NCI-H774 (cell line): ENCODE results near the gene B4GALNT3.
A peak's percentile ranks its signal among the peaks of the same experiment; 100 is the strongest.

Experiments used
- DNase-seq: peaks from one replicate; lab custom pipeline; 2025; lab: John Stamatoyannopoulos, UW

Gene B4GALNT3

GRCh38 chr12:467591-467990 lies 7.9 kb downstream of the B4GALNT3 start:
- no peak for DNase-seq

DNA sequence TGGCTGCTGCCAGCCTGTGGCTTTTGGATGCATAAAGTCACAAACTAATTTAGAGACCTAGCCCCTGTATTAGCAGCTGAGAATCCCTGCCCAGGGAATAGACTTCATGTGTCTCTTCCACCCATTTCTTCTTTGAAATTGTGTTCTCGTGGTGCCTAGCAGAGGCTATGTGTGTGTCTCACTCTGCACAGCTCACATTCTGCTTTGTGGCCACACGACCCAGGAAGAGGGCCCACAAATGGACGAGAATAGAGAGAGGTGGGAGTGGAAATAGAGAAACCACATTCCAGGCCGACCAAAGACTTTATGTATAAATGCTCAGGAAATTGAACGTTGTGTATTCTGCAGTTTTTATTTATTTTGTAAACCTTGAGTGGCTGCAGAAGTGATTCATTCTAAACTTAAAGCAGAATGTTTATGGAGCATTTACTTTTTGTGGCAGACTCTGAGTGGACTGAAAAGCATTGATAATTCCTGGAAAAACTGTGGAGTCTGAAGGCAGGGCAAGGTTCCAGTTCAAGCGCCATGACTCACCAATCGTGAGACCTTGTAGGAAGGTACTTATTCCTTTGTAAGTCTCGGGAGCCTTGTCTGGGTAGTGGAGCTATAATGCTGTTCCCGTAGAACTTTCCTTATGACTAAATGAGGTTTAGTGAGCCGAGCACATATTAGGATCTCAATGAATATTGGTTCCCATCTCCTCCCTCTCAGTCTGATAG lies 9.1 kb downstream of the B4GALNT3 start:
- no peak for DNase-seq

GRCh38 chr12:470133-470532 lies 10.4 kb downstream of the B4GALNT3 start:
- DNase-seq, result no peak

DNA sequence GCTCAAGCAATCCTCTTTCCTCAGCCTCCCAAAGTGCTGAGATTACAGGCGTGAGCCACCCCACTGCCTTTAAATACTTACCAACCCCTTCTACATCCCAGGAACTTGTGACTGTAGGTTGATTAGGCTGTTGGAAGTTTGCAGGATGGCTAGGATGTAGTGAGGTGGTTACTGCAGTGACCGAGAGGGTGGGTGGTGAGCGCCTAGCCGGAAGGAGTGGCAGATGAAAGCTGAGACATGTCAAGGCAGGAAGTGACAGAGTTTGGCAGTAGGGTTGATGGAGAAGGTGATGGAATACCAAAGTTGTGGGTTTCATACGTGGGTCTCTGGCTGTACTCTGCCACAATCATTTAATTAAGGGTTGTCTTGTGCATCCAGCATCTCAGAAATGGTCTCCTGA lies 13.5 kb downstream of the B4GALNT3 start:
- no peak for DNase-seq

DNA sequence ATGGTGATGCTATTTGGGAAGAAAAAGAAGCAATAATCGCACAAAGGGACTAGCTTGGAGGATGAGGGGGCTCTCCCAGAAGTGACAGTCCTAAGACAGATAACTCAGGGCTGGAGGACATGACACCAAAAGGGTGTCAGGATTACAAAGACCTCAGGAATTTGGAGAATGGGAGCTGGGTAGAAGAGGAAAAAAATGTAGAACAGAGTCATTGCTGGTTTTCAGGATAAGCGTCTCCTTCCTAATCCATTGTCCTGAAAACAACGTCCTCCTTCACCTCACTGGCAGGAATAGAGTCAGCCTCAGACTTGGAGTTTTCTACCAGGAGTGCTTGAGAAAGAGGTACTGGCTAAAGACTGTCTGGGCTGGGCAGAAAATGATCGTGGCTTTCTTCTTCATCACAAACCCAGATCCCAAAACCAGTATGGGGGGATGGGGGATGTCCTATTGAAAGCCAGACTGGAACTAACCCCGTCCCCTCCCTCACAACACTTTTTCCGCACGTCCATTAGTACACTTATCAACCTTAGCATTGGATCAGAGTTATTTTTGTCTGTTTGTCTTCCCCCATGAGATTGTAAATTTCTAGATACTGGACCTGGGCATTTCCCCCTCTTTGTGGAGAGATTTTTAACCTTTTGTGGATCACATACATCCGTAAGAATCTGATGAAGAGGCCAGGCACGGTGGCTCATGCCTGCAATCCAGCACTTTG lies 14.3 kb downstream of the B4GALNT3 start:
- no peak for DNase-seq

GRCh38 chr12:475286-475685 lies 15.5 kb downstream of the B4GALNT3 start:
- DNase-seq, result no peak

GRCh38 chr12:479161-479560 lies 19.4 kb downstream of the B4GALNT3 start:
- no peak for DNase-seq

- DNase-seq, result peak; percentile 18
Observed at GRCh38 chr12:480831-481816, 21.4 kb downstream of the B4GALNT3 start.

GRCh38 chr12:482061-482460 lies 22.3 kb downstream of the B4GALNT3 start:
- no peak for DNase-seq

GRCh38 chr12:484096-484495 lies 24.4 kb downstream of the B4GALNT3 start:
- no peak for DNase-seq

GRCh38 chr12:490260-490659 lies 30.5 kb downstream of the B4GALNT3 start:
- DNase-seq, result no peak

- no peak for DNase-seq
Observed at GRCh38 chr12:495466-495865, 35.7 kb downstream of the B4GALNT3 start.

DNA sequence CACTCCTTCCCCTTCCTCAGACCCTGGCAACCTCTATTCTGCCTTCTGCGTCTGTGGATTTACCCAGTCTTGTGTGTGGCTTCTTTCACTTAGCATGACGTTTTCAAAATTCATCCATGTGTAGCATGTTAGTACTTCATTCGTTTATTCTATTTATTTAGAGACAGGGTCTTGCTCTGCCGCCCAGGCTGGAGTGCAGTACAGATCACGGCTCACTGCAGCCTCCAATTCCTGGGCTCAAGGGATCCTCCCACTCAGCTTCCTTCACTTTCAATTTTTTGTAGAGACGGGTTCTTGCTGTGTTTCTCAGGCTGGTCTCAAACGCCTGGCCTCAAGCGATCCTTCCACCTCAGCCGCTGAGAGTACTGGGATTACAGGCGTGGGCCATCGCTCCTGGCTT lies 37.0 kb downstream of the B4GALNT3 start:
- no peak for DNase-seq

DNA sequence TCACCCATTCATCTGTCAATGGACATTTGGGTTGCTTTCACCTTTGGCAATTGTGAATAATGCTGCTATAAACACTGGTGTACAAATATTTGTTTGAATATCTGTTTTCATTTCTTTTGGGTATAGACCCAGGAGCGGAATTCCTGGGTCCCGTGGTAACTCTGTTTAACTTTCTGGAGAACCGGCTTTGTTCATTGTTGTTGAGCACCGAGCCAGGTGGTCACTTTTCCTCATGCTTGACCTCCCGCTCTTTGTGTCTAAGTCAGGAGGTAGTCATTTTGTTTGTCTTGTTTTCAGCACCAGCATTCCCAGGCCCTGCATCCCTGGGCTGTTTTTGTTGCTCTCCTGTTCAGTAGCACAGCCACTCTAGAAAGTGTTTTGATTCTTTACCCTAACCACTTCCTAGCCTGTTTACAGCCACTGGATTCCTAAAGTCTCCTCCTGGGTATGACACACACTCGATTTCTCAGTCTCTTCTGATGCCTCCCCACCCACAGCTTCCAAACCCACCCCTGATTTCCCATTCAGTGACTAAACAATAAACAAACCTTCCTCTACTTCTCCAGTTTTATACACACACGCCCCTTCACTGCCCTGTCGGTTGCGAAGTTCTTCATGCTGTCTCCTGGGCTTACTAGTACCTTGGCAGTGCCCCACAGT lies 37.9 kb downstream of the B4GALNT3 start:
- DNase-seq, result peak; percentile 75

- no peak for DNase-seq
Observed at GRCh38 chr12:499837-500458, 40.2 kb downstream of the B4GALNT3 start.

GRCh38 chr12:501722-502447 lies 42.1 kb downstream of the B4GALNT3 start:
- no peak for DNase-seq

GRCh38 chr12:503111-503761 lies 43.5 kb downstream of the B4GALNT3 start:
- no peak for DNase-seq

DNA sequence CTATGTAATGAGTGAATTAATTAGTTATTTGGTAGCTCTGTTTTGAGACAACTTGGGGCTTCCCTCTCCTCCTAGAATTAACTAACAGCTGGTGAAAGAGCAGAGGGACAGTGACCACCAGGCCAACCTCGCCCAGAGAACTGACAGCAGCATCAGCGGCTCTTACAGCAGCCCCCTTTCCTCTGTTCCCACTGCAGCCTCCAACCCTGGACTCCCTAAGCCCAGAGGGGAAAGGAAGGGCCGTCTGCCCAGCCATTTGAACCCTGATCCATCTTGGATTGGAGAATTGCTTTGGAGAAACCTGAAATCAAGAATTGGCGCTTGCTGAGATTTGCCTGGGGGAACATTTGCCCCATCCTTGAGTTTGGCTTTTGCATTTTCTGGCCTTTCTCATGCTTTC lies 45.5 kb downstream of the B4GALNT3 start:
- DNase-seq, result no peak

- DNase-seq, result no peak
Observed at GRCh38 chr12:507391-507796, 47.7 kb downstream of the B4GALNT3 start.

DNA sequence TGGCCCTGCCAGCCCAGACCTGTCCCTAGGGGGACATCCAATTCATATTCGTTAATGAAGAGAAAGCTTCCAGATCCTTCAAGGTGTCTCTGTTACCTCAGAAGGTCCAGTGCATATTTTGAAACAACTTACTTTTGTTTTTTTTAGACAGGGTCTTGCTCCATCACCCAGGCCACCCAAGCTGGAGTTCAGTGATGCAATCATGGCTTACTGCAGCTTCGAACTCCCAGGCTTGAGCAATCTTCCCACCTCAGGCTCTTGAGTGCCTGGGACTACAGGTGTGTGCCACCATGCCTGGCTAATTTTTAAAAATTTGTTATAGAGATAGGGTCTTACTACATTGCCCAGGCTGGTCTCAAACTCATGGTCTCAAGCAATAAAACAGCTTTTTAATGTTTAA lies 48.4 kb downstream of the B4GALNT3 start:
- DNase-seq, result no peak
